Measurements from ENCODE around the gene IFRD2.

DNA sequence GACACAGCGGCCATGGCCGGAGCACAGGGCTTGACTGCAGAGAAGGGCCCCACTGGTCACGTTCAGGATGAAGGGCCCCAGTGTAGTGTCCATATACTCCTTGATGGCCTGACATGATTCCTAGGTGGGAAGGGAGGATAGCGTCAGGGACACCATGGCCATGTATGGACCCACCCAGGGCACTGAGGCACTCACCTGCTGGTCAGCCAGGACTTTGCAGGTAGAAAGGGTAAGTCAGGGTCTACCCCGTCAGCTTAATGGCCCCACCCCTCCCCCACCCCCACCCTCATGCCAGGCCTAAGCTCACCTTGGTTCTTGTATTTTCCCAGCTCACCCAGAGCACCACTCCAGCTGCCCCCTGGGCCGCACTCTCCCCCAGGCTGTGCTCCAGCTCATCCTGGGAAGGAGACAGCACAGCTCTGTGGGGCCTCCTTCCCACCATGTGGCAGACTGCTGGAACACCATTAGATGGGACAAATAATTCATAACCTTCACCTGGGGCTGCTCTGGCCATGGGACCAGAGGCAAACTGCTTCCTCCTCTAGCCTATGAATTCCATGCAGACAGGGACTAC is 8.5 kb upstream of the IFRD2 start:
- no peak for TF ChIP-seq POLR2A (IDR thresholded peaks at IDR 0.05)
- TF ChIP-seq, protein P1, sequence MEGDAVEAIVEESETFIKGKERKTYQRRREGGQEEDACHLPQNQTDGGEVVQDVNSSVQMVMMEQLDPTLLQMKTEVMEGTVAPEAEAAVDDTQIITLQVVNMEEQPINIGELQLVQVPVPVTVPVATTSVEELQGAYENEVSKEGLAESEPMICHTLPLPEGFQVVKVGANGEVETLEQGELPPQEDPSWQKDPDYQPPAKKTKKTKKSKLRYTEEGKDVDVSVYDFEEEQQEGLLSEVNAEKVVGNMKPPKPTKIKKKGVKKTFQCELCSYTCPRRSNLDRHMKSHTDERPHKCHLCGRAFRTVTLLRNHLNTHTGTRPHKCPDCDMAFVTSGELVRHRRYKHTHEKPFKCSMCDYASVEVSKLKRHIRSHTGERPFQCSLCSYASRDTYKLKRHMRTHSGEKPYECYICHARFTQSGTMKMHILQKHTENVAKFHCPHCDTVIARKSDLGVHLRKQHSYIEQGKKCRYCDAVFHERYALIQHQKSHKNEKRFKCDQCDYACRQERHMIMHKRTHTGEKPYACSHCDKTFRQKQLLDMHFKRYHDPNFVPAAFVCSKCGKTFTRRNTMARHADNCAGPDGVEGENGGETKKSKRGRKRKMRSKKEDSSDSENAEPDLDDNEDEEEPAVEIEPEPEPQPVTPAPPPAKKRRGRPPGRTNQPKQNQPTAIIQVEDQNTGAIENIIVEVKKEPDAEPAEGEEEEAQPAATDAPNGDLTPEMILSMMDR (IDR thresholded peaks at IDR 0.05 in 8 of 11, conservative IDR thresholded peaks at IDR 0.05 in 3 of 11), result no peak

All from spleen (tissue), 7 donors.